B cell (primary cell): ENCODE data around the gene MT1M.

ENCODE experiments used
- CTCF ChIP-seq: fragments of 200-600 bp; IDR thresholded peaks from one replicate; pipeline ENCODE4 v1.8.0; 2022; ENCODE audit warnings: antibody characterized with exemption, mild to moderate bottlenecking
- EZH2 ChIP-seq: IDR thresholded peaks from 2 replicates; pipeline ENCODE4 v1.6.1; 2012; ENCODE audit warnings: borderline replicate concordance, low read depth, mild to moderate bottlenecking, moderate library complexity, low read length; ENCODE audit not compliant: insufficient read depth, poor library complexity, severe bottlenecking

DNA sequence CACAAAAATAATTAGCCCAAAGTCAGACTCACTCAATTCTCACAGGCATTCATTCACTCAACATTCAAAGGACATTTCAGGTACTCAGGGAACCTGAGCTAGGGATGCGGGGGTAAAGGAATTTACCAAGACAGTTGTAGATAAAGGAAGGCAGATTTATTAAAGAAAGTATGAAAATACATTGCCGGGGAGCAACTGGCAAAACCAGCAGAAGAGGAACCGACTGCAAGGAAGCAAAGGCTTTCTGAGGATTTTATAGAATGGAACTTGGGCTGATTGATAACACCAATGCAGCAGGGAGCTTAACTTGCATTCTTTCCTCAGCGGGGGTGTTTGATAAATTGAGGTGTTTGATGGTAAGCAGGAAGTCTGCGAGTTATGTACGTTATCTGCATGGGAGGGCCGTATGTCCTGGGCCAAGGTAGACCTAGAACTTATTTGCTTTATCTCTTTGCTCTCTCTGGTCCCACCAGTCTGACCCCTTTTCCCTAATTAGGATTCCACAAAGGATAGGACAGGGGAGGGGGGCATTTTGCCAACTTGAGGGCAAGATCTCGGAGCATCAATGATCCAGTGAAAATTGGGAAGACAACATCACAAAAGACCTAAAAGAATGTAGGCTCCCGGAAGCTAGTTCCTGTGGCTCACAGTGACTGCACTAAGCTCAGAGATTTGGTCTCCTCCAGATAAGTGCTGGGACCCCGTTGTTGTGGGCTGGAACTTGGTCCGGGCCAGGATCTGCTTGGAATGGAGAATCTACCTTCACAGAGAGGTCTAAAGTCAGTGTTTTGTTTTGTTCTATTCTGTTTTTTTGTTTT, 48.9 kb upstream of the MT1M start:
- TF ChIP-seq CTCF (no peak), EZH2 (no peak)
